ENCODE results near the gene SLC25A18.
"Not testable (repeated sequence)": the region's sequence is repeated elsewhere in the genome, so short reads cannot be mapped to it uniquely, and the experiment has no call there.

The SLC25A18 gene, protein sequence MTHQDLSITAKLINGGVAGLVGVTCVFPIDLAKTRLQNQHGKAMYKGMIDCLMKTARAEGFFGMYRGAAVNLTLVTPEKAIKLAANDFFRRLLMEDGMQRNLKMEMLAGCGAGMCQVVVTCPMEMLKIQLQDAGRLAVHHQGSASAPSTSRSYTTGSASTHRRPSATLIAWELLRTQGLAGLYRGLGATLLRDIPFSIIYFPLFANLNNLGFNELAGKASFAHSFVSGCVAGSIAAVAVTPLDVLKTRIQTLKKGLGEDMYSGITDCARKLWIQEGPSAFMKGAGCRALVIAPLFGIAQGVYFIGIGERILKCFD

GRCh38 chr22:17562906-17563870, at the start of gene SLC25A18:
TSS of gene SLC25A18 (plus strand) at chr22:17563498. CDS start at chr22:17579945, 16,447 bp downstream.
- DNase-seq = no peak

DNA sequence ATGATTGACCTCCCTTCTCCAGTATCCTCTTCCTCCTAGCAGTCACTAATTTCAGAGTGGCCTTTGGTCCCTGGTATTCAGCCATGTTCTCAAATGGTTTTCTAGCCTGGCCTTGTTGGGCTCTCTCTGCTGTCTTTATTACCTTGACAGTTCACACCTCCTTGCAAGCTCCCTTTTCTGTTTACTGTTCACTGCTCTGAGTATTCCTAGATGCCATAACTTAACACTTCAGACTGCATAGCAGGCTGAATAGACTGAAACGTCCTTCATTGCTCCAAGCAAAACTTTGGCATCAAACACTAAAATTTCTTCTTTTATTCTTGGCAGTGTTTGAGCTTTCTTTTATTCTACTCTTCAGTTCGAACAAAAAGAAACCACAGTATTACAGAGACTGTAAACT, 49.7 kb upstream of the SLC25A18 start:
- DNase-seq = no peak

GRCh38 chr22:17514084-17514483, 49.2 kb upstream of the SLC25A18 start:
- no peak for DNase-seq

- no peak for DNase-seq
Observed at GRCh38 chr22:17518406-17518805, 44.9 kb upstream of the SLC25A18 start.

- not testable (repeated sequence) for DNase-seq
Observed at GRCh38 chr22:17521971-17522370, 41.3 kb upstream of the SLC25A18 start.

GRCh38 chr22:17523925-17524324, 39.4 kb upstream of the SLC25A18 start:
- DNase-seq = no peak

DNA sequence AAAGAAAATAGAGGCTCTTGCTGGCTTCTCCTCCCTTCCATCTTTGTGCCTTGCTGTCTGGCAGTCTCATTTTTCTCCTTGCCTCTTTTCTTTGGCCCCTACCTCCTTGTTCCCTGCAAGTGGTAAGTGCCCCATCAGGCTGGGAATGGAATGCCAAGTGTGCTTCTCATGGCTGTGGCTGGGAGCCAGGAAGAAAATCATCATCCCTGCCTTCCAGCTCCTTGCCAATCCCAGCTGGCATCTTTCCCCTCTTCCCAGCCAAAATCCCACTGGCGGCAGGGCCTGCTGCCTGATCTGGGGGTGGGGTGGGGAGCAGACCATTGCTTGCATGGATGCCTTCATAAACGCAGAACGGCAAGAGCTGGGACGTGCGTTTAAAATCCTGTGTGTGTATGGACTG, 27.0 kb upstream of the SLC25A18 start:
- no peak for DNase-seq

DNA sequence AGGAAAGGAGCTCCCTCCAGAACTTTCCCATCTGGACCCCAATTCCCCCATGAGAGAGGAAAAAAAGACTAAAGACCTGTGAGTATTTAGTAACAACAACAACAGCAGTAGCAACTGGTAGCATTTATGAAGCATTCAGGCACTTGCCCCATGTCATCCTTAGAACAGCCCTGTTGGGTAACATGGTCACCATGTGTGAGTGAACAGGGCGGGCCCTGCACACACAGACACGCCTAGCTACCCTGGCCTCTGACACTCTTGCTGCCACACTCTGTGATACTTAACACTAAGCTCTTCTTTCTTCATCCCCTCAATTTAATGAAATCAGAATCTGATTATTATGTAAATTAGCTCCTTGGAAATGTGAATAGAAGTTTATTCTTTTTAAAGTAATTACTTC, 26.1 kb upstream of the SLC25A18 start:
- no peak for DNase-seq

GRCh38 chr22:17540481-17540880, 22.8 kb upstream of the SLC25A18 start:
- DNase-seq = no peak

- no peak for DNase-seq
Observed at GRCh38 chr22:17541476-17541875, 21.8 kb upstream of the SLC25A18 start.

GRCh38 chr22:17542452-17542851, 20.8 kb upstream of the SLC25A18 start:
- DNase-seq = no peak

GRCh38 chr22:17548010-17548755, 15.1 kb upstream of the SLC25A18 start:
- DNase-seq = no peak

- DNase-seq = no peak
Observed at GRCh38 chr22:17548756-17549035, 14.6 kb upstream of the SLC25A18 start.

GRCh38 chr22:17549183-17549582, 14.1 kb upstream of the SLC25A18 start:
- DNase-seq = no peak

GRCh38 chr22:17549655-17550054, 13.6 kb upstream of the SLC25A18 start:
- no peak for DNase-seq

GRCh38 chr22:17552737-17553136, 10.6 kb upstream of the SLC25A18 start:
- DNase-seq = no peak

GRCh38 chr22:17554814-17555213, 8.5 kb upstream of the SLC25A18 start:
- no peak for DNase-seq

DNA sequence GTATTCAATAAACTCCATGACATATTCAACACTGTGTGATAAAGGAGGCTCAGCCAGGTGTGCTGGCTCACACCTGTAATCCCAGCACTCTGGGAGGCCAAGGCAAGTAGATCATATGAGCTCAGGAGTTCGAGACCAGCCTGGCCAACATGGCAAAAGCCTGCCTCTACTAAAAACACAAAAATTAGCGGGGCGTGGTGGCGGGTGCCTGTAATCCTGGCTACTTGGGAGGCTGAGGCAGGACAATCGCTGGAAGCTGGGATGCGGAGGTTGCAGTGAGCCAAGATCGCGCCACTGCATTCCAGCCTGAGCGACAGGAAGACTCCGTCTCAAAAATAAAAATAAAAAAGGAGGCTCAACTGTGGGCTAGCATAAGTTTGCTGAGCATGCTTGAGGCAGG, 4.1 kb upstream of the SLC25A18 start:
- no peak for DNase-seq

DNA sequence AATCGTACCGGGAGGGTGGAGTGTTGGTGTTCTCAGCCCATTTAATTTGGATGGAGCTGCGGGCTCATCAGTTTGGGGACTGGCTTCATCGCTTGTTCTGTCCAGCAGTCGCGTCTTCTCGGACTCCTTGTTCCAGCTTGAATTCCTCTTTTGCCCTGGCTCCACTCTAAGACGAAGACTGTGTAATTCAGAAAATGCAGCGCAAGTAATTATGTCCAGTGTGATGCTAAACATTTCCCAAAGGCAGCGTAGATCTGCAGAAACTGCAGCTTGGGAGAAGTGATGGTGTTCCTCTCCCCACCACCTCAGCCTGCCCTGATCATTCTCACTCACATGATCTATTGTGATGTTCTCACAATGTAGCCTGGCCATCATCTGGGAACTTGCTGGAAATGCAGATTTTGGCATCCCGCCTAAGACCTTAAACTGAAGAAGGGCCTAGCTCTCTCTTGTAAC, 666 bp downstream of the SLC25A18 start:
- DNase-seq = no peak

- not testable (repeated sequence) for DNase-seq
Observed at GRCh38 chr22:17566016-17566687, 2.9 kb downstream of the SLC25A18 start.

DNA sequence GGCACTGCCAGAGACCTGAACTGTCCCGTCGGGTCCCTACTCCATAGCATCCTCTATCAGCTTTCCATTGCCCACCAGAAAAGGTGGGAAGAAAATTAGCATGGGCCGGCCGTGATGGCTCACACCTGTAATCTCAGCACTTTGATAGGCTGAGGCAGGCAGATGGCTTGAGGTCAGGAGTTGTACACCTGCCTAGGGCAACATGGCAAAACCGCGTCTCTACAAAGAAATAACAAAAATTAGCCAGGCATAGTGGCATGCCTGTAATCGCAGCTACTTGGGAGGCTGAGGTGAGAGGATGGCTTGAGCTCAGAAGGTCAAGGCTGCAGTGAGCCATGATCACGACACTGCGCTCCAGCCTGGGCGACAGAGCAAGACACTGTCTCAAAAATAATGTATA, 3.5 kb downstream of the SLC25A18 start:
- no peak for DNase-seq

DNA sequence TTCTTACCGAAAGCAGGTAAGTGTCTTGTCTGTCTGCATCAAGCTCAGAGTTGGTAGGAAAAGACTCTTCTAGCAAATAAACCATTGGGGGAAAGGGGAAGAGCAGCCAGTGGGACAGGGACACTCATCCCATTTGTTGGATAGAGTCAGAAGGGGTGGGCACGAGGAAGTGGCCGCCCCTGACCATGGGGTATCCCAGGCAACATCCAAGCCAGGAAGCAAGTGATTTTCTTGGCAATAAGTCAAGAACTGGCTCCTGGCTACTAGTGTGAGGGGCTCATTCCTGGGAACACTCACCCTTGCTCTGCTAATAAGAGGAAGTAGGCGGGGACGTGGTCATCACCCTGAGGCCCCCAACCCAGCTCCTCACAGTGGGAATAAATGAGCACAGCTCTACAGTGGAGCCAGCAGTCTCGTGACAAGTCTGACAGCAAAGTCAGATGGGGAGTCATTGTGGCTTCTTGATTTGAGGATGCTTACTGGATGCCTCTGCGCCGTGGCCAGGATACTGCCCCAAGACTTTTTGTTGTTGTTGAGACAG, 6.7 kb downstream of the SLC25A18 start:
- no peak for DNase-seq

Measured in KG1 (cell line).